Measurements from ENCODE around the gene PYDC2. TPM values are rescaled to one million over a fixed set of nuclear protein-coding genes. Genes with fewer than 3 reads are reported as not detected.

The PYDC2 gene
- total RNA-seq, 3 donors from 2014 or later (not counting 1 experiment from before 2014, with no cell fraction given) = not detected

DNA sequence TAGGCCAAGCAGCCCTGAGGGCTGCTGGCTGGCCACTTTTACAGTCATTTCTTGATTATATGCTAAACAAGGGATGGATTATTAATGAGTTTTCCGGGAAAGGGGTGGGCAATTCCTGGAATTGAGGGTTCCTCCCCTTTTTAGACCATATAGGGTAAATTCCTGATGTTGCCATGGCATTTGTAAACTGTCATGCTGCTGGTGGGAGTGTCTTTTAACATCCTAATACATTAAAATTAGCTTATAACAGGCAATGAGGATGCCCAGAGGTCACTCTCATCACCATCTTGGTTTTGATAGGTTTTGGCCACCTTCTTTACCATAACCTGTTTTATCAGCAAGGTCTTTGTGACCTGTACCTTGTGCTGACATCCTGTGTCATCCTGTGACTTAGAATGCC, 11.7 kb upstream of the PYDC2 start:
- TF ChIP-seq, protein P1, sequence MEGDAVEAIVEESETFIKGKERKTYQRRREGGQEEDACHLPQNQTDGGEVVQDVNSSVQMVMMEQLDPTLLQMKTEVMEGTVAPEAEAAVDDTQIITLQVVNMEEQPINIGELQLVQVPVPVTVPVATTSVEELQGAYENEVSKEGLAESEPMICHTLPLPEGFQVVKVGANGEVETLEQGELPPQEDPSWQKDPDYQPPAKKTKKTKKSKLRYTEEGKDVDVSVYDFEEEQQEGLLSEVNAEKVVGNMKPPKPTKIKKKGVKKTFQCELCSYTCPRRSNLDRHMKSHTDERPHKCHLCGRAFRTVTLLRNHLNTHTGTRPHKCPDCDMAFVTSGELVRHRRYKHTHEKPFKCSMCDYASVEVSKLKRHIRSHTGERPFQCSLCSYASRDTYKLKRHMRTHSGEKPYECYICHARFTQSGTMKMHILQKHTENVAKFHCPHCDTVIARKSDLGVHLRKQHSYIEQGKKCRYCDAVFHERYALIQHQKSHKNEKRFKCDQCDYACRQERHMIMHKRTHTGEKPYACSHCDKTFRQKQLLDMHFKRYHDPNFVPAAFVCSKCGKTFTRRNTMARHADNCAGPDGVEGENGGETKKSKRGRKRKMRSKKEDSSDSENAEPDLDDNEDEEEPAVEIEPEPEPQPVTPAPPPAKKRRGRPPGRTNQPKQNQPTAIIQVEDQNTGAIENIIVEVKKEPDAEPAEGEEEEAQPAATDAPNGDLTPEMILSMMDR (IDR thresholded peaks at IDR 0.05) = no peak
- H3K27me3 ChIP-seq (ENCODE audit: control insufficient read depth, insufficient read depth, low read length) = no peaks in the 10 kb centered on the region
- H3K36me3 ChIP-seq (ENCODE audit: control insufficient read depth, insufficient read depth, low read length) = no peaks in the 10 kb centered on the region
- Mint-ChIP-seq H3K27ac (no peak overlapping the region), H3K9me3 (peaks cover 5 to 10% of the 10 kb centered on the region in 2 donors), H3K27me3 (ENCODE audit: low read depth in 2 of 2) (no peaks in the 10 kb centered on the region), H3K4me3 (no peak overlapping the region), H3K36me3 (peaks cover 5% of the 10 kb centered on the region), H3K4me1 (no peaks in the 10 kb centered on the region)
- intact Hi-C loops (cut with micrococcal nuclease) = no loop called here
- H3K27ac ChIP-seq (ENCODE audit: low read length) = no peak overlapping the region
- no peak for ATAC-seq
- no peak for DNase-seq
- no CpG with 5 or more reads among the region's 1 CpG for WGBS (ENCODE audit: insufficient coverage)
- no peaks in the 10 kb centered on the region for H3K4me1 ChIP-seq (ENCODE audit: control insufficient read depth, insufficient read depth, low read length)
- no peak overlapping the region for H3K4me3 ChIP-seq (ENCODE audit: low read length)
- no peaks in the 10 kb centered on the region for H3K9me3 ChIP-seq (ENCODE audit: control insufficient read depth, insufficient read depth, low read length)

DNA sequence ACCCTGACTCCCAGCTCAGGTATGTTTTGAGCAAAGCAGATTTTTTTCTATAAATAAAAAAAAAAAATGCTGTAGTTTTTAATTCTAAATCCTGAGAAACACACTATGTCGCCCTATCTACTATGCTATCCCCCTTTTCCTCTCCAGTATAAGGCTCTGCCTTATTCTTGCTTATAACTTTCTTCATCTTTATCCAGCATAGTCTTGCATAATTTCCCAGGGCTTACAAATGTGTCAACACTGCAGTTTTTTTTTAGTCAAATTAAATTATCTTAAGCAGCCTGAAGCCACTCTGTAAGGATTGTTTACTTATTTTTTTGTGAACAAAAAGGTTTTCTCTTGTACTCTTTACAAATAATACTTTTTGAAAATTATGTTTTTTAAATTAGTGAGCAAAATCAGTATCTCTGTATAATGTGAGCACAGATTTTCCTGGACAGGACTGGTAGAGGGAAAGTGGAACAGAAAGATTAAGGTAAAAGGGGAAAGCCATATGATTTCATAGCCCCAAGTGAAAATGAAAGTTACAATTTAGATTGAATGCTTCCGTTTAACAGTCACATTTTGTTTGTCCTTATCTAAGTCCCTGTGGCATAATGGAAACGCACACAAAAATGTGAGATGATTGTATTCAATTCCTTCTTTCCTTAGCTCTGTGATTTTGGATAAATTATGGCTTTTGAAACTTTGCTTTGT, 5.6 kb upstream of the PYDC2 start:
- DNase-seq (no peak), ATAC-seq (no peak)
- intact Hi-C loops (cut with micrococcal nuclease) = no loop called here
- H3K4me3 ChIP-seq (ENCODE audit: low read length) = no peak overlapping the region
- H3K4me1 Mint-ChIP-seq = no peaks in the 10 kb centered on the region
- H3K27ac ChIP-seq (ENCODE audit: low read length) = no peak overlapping the region
- H3K4me1 ChIP-seq (ENCODE audit: control insufficient read depth, insufficient read depth, low read length) = no peaks in the 10 kb centered on the region
- 32% methylated on average over 2 of the region's 3 CpGs for WGBS (ENCODE audit: insufficient coverage)
- peaks cover 5% of the 10 kb centered on the region for H3K36me3 Mint-ChIP-seq
- no peaks in the 10 kb centered on the region for H3K9me3 ChIP-seq (ENCODE audit: control insufficient read depth, insufficient read depth, low read length)
- no peaks in the 10 kb centered on the region for H3K27me3 ChIP-seq (ENCODE audit: control insufficient read depth, insufficient read depth, low read length)
- no peaks in the 10 kb centered on the region for H3K27me3 Mint-ChIP-seq (ENCODE audit: low read depth in 2 of 2)
- peaks cover 7 to 9% of the 10 kb centered on the region in 2 donors for H3K9me3 Mint-ChIP-seq
- H3K4me3 Mint-ChIP-seq = no peak overlapping the region
- TF ChIP-seq, protein P1 (IDR thresholded peaks at IDR 0.05) = no peak
- H3K36me3 ChIP-seq (ENCODE audit: control insufficient read depth, insufficient read depth, low read length) = no peaks in the 10 kb centered on the region
- no peak overlapping the region for H3K27ac Mint-ChIP-seq

DNA sequence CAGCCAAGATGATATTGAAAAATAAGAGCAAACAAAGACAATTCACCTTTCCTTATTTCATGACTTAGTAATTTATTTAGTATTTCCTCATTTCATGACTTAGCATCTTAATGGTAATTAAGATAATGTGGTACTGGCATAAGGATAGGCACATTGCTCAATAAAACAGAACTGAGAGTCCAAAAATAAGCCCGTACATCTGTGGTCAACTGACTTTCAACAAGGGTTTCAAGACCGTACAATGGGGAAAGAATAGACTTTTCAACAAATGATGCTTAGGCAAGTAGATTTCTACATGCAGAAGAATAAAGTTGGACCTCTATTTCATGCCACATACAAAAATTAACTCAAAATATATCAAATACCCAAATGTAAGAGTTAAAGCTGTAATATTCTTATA, 603 bp upstream of the PYDC2 start:
- Histone ChIP-seq H3K9me3 (ENCODE audit: control insufficient read depth, insufficient read depth, low read length) (no peaks in the 10 kb centered on the region), H3K4me1 (ENCODE audit: control insufficient read depth, insufficient read depth, low read length) (no peaks in the 10 kb centered on the region), H3K27me3 (ENCODE audit: control insufficient read depth, insufficient read depth, low read length) (no peaks in the 10 kb centered on the region), H3K4me3 (ENCODE audit: low read length) (no peak overlapping the region), H3K36me3 (ENCODE audit: control insufficient read depth, insufficient read depth, low read length) (no peaks in the 10 kb centered on the region), H3K27ac (ENCODE audit: low read length) (no peak overlapping the region)
- ATAC-seq (no peak), DNase-seq (no peak)
- Mint-ChIP-seq H3K4me1 (no peaks in the 10 kb centered on the region), H3K4me3 (no peak overlapping the region), H3K9me3 (peaks cover 0 to 5% of the 10 kb centered on the region in 2 donors), H3K36me3 (no peaks in the 10 kb centered on the region), H3K27me3 (ENCODE audit: low read depth in 2 of 2) (no peaks in the 10 kb centered on the region), H3K27ac (no peak overlapping the region)
- WGBS (ENCODE audit: insufficient coverage) = 81% methylated on average over 2 of the region's 2 CpGs
- TF ChIP-seq, protein P1 (IDR thresholded peaks at IDR 0.05) = no peak
- intact Hi-C loops (cut with micrococcal nuclease) = no loop called here

DNA sequence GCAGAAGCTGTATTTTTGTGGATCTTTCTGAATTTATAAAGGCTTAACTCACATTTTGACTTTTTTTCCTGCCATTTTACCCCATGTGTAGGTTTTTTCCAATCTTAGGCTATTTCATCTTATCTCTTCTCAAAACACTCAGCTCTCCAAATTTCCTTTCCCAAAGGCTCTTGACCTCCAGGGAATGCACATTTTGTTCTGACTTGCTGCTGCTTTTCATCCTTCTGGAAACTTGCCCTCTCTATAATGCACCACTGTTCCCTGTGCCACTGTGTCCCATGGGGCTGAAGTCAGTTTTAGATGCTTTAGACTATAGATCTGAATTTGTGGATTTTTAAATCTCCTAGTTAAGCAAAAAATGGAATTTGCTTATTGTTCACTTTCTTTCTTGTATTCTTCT, 9.1 kb downstream of the PYDC2 start:
- intact Hi-C loops (cut with micrococcal nuclease) = no loop called here
- H3K9me3 ChIP-seq (ENCODE audit: control insufficient read depth, insufficient read depth, low read length) = no peaks in the 10 kb centered on the region
- H3K4me3 ChIP-seq (ENCODE audit: low read length) = no peak overlapping the region
- H3K4me1 ChIP-seq (ENCODE audit: control insufficient read depth, insufficient read depth, low read length) = no peaks in the 10 kb centered on the region
- no peak overlapping the region for H3K27ac Mint-ChIP-seq
- H3K27me3 Mint-ChIP-seq (ENCODE audit: low read depth in 2 of 2) = no peaks in the 10 kb centered on the region
- H3K4me3 Mint-ChIP-seq = no peak overlapping the region
- TF ChIP-seq, protein P1 (IDR thresholded peaks at IDR 0.05) = no peak
- peaks cover 11 to 14% of the 10 kb centered on the region in 2 donors for H3K9me3 Mint-ChIP-seq
- no peaks in the 10 kb centered on the region for H3K36me3 Mint-ChIP-seq
- H3K36me3 ChIP-seq (ENCODE audit: control insufficient read depth, insufficient read depth, low read length) = no peaks in the 10 kb centered on the region
- no peaks in the 10 kb centered on the region for H3K27me3 ChIP-seq (ENCODE audit: control insufficient read depth, insufficient read depth, low read length)
- ATAC-seq (no peak), DNase-seq (no peak)
- no peaks in the 10 kb centered on the region for H3K4me1 Mint-ChIP-seq
- H3K27ac ChIP-seq (ENCODE audit: low read length) = no peak overlapping the region
